GM12878 (cell line): Measurements from ENCODE around the gene CCDC88A. TPM values are rescaled to one million over a fixed set of nuclear protein-coding genes. Genes with fewer than 3 reads are reported as not detected.

Experiments used
- ATAC-seq: fragments of 200-7000 bp; cut with Tn5 transposase; 3 replicates; pipeline ENCODE4 v1.9.1; 2020; ENCODE audit warnings: mild to moderate bottlenecking, moderate library complexity
- BruUV-seq: library from RNA; stranded (reverse); fragments of 400-500 nt; replicated peaks from 2 replicates; lab custom pipeline; 2021; lab: Mats Ljungman, UMichigan
- CTCF ChIA-PET: fragments of 300-600 bp; sonication (Branson Sonifier 250); formaldehyde crosslinking; extraction: SDS; loops from one replicate; lab custom pipeline; 2021; ENCODE audit warnings: inconsistent platforms; lab: Yijun Ruan, JAX
- POLR2A ChIA-PET: fragments of 350-600 bp; formaldehyde crosslinking; extraction: SDS; loops from one replicate; lab custom pipeline; 2021; ENCODE audit warnings: inconsistent platforms; lab: Charles Lee
- RAD21 ChIA-PET: fragments of 300-600 bp; sonication (Branson Sonifier 250); formaldehyde crosslinking; loops from one replicate; lab custom pipeline; 2023; ENCODE audit warnings: antibody characterized with exemption; ENCODE audit not compliant: unreplicated experiment; lab: Charles Lee
- SMC1A ChIA-PET: fragments of 300-600 bp; sonication (Branson Sonifier 250); formaldehyde crosslinking; loops from one replicate; lab custom pipeline; 2023; ENCODE audit not compliant: unreplicated experiment, uncharacterized antibody; lab: Charles Lee
- DNase-seq: peaks from one replicate; pipeline ENCODE4 v3.0.0-alpha.2; 2011; ENCODE audit warnings: low read depth, low spot score
- FAIRE-seq: peaks from 3 replicates; lab custom pipeline; 2011; peaks lifted over from hg19 to GRCh38; lab: Jason Lieb, UNC
- H2AFZ ChIP-seq: 2 replicates; pipeline ENCODE4 v1.6.0; 2011; ENCODE audit warnings: low read depth, low read length, control low read depth; ENCODE audit not compliant: control insufficient read depth
- H3K27ac ChIP-seq: 2 replicates; pipeline ENCODE4 v1.5.1; 2011; ENCODE audit warnings: control low read depth; ENCODE audit not compliant: control insufficient read depth, insufficient read depth
- H3K27me3 ChIP-seq, 2 experiments: replicated peaks in 1 of 2; 2 replicates each; pipeline versions ENCODE4 v1.6.0 to v1.6.1; 2011; ENCODE audit warnings: low read length in 1 of 2; ENCODE audit not compliant: control insufficient read depth in 2 of 2, insufficient read depth in 2 of 2
- H3K36me3 ChIP-seq, 2 experiments: 2 replicates each; pipeline ENCODE4 v1.5.1; 2011; ENCODE audit warnings: low read length in 1 of 2; ENCODE audit not compliant: control insufficient read depth in 2 of 2, insufficient read depth in 2 of 2
- H3K4me1 ChIP-seq: 2 replicates; pipeline ENCODE4 v1.6.1; 2011; ENCODE audit warnings: mild to moderate bottlenecking, low read length, moderate library complexity, mixed read lengths; ENCODE audit not compliant: control insufficient read depth, insufficient read depth
- H3K4me2 ChIP-seq: 2 replicates; pipeline ENCODE4 v1.6.0; 2011; ENCODE audit warnings: control low read depth; ENCODE audit not compliant: control insufficient read depth, insufficient read depth
- H3K4me3 ChIP-seq: fragments of 200-600 bp; sonication (generic); 2 replicates; pipeline ENCODE4 v1.5.1; 2016
- H3K79me2 ChIP-seq: 2 replicates; pipeline ENCODE4 v1.6.0; 2011; ENCODE audit warnings: low read length; ENCODE audit not compliant: control insufficient read depth, insufficient read depth
- H3K9ac ChIP-seq: 2 replicates; pipeline ENCODE4 v1.8.0; 2011; ENCODE audit warnings: low read length, control low read depth, mixed read lengths; ENCODE audit not compliant: control insufficient read depth, insufficient read depth
- H3K9me3 ChIP-seq: replicated peaks from 3 replicates; pipeline ENCODE4 v1.5.1; 2011; ENCODE audit warnings: mild to moderate bottlenecking, low read length; ENCODE audit not compliant: control insufficient read depth, insufficient read depth
- H4K20me1 ChIP-seq: 2 replicates; pipeline ENCODE4 v1.6.0; 2011; ENCODE audit not compliant: control insufficient read depth, insufficient read depth
- BHLHE40 ChIP-seq, 2 experiments: fragments of 450-650 bp in 1 of 2; IDR thresholded peaks; 2 replicates each; pipeline ENCODE4 v1.6.1; 2011 to 2017; ENCODE audit warnings: low read depth in 2 of 2, borderline replicate concordance in 1 of 2, improper control_type of control experiment in 1 of 2, low read length in 1 of 2, mild to moderate bottlenecking in 1 of 2
- CREB1 ChIP-seq: IDR thresholded peaks from 2 replicates; pipeline ENCODE4 v1.6.1; 2012; ENCODE audit warnings: low read depth, mild to moderate bottlenecking, inconsistent platforms
- ESRRA ChIP-seq: IDR thresholded peaks from 2 replicates; pipeline ENCODE4 v1.6.1; 2012; ENCODE audit warnings: mild to moderate bottlenecking, low read length, improper control_type of control experiment
- FOXK2 ChIP-seq: fragments of 450-650 bp; IDR thresholded peaks from 2 replicates; pipeline ENCODE4 v1.6.1; 2017; ENCODE audit warnings: mild to moderate bottlenecking, moderate library complexity
- FOXM1 ChIP-seq: IDR thresholded peaks from 2 replicates; pipeline ENCODE4 v1.6.1; 2012; ENCODE audit warnings: low read depth, mild to moderate bottlenecking, inconsistent platforms, low read length, moderate library complexity
- IKZF2 ChIP-seq, 2 experiments: fragments of 450-650 bp; IDR thresholded peaks; 2 replicates each; pipeline ENCODE4 v1.6.1; 2017; ENCODE audit warnings: mild to moderate bottlenecking in 2 of 2, moderate library complexity in 2 of 2
- MYC ChIP-seq: IDR thresholded peaks from 2 replicates; pipeline ENCODE4 v1.6.1; 2011; ENCODE audit warnings: mild to moderate bottlenecking, low read length, moderate library complexity, inconsistent platforms; ENCODE audit not compliant: insufficient read depth, insufficient replicate concordance, insufficient read length, severe bottlenecking
- NBN ChIP-seq: fragments of 450-650 bp; IDR thresholded peaks from 2 replicates; pipeline ENCODE4 v1.6.1; 2016
- NRF1 ChIP-seq: conservative IDR thresholded peaks from 2 replicates; pipeline ENCODE4 v1.6.1; 2011; ENCODE audit warnings: mild to moderate bottlenecking, low read depth, low read length, improper control_type of control experiment
- PML ChIP-seq: IDR thresholded peaks from 2 replicates; pipeline ENCODE4 v1.6.1; 2012; ENCODE audit warnings: low read length, inconsistent platforms
- POLR2AphosphoS2 ChIP-seq: IDR thresholded peaks from 2 replicates; pipeline ENCODE4 v1.6.1; 2011; ENCODE audit warnings: low read depth, mild to moderate bottlenecking, low read length, improper control_type of control experiment, moderate library complexity
- TBL1XR1 ChIP-seq: IDR thresholded peaks from 2 replicates; pipeline ENCODE4 v1.6.1; 2012; ENCODE audit warnings: low read depth, low read length, improper control_type of control experiment
- ZNF207 ChIP-seq: fragments of 450-650 bp; IDR thresholded peaks from 2 replicates; pipeline ENCODE4 v1.6.1; 2014; ENCODE audit warnings: antibody characterized with exemption, mild to moderate bottlenecking, borderline replicate concordance
- ZNF274 ChIP-seq: IDR thresholded peaks from one replicate; pipeline ENCODE4 v1.8.0; 2011; ENCODE audit not compliant: insufficient read length, insufficient read depth
- ZNF622 ChIP-seq: fragments of 450-650 bp; IDR thresholded peaks from 2 replicates; pipeline ENCODE4 v1.6.1; 2017; ENCODE audit warnings: mild to moderate bottlenecking, inconsistent platforms
- in situ Hi-C: fragments of 300-500 bp; cut with MboI; formaldehyde crosslinking; loops from 9 replicates; pipeline ENCODE4 v1.14.3; 2018; ENCODE audit warnings: mixed read lengths
- intact Hi-C: fragments of 100-400 bp; cut with micrococcal nuclease; formaldehyde crosslinking; loops from one replicate; pipeline ENCODE4 v1.14.2; 2022; ENCODE audit not compliant: unreplicated experiment
- polyA plus RNA-seq, 11 experiments: library from polyadenylated mRNA; depleted of rRNA in 4 of 11; unstranded in 6 of 11; stranded (reverse) in 5 of 11; fragments of >200 nt; fragmentation: Nextera tagmentation in 4 of 11; fragmentation: Illumina TruSeq in 1 of 11; extraction: Ambion mirVana in 4 of 11; extraction: Trizol in 1 of 11; gene quantifications; 1 replicate in 1 of 11; 2 replicates in 10 of 11; pipeline versions ENCODE4 v1.2.1 to v1.2.3, GENCODE V29; 2011 to 2016; ENCODE audit warnings: inconsistent platforms in 2 of 11, missing spikeins in 2 of 11, low read depth in 1 of 11
- total RNA-seq, 4 experiments: library from RNA; depleted of rRNA in 3 of 4; stranded (reverse); fragments of >200 nt in 3 of 4; fragmentation: Illumina TruSeq in 1 of 4; extraction: Trizol in 1 of 4; gene quantifications; 2 replicates each; pipeline versions ENCODE4 v1.2.1 to v1.2.3, GENCODE V29; 2013 to 2021
- TF ChIP-seq, protein P1 (sequence below): IDR thresholded peaks from 2 replicates; pipeline ENCODE4 v1.6.1; 2012; ENCODE audit warnings: low read depth, low read length, improper control_type of control experiment
- TF ChIP-seq, protein P2 (sequence below): fragments of 450-650 bp; IDR thresholded peaks from 2 replicates; pipeline ENCODE4 v1.6.1; 2017; ENCODE audit warnings: antibody characterized with exemption, mild to moderate bottlenecking, moderate library complexity
- TF ChIP-seq, protein P3 (sequence below): IDR thresholded peaks from 2 replicates; pipeline ENCODE4 v1.6.1; 2012; ENCODE audit warnings: improper control_type of control experiment, low read depth, low read length; ENCODE audit not compliant: insufficient replicate concordance

Gene CCDC88A
- total and polyA plus RNA-seq, 10 of the 15 experiments (the other 5 are each of a cell fraction or from before 2014, with no cell fraction given): 1.8 to 71.6 (median 45.9) TPM

DNA sequence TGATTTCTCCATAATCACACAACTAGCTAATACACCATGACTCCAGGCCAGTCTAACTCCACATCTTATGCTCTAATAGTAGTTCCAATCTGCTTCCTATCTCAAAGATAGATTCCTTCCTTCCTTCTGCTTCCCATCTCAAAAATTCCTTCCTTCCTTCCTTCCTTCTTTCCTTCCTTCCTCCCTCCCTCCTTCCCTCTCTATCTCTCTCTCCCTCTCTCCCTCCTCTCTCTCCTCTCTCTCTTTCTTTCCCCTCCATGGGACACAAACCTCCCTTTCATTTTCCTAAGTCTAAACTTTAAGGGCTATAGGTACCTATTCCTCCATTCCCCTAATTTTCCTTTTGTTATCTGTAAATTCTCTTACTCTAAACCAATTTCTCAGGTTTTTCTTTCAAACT lies 62.5 kb downstream of the CCDC88A start:
- no peak overlapping the region for H2AFZ ChIP-seq
- peaks cover 3% of the 10 kb centered on the region; the same call in 1 of the 2 replicates for H3K4me1 ChIP-seq
- in situ Hi-C loops: no loop called here
- H3K27me3 ChIP-seq: no peaks in the 10 kb centered on the region
- H3K27ac ChIP-seq: no peak overlapping the region
- intact Hi-C loops: no loop called here
- SMC1A ChIA-PET: interaction anchor here (1.2 kb wide), 1 partner anchor 9 kb away, joined by 3 read pairs; no protein-coding TSS in a partner anchor
- H3K9me3 ChIP-seq: no peaks in the 10 kb centered on the region
- H4K20me1 ChIP-seq: no peaks in the 10 kb centered on the region
- H3K79me2 ChIP-seq: no peaks in the 10 kb centered on the region
- H3K36me3 ChIP-seq: no peaks in the 10 kb centered on the region; a peak in 1 of 4 replicates
- POLR2A ChIA-PET: no interaction called here
- H3K9ac ChIP-seq: no peak overlapping the region
- no peak overlapping the region for H3K4me2 ChIP-seq
- FAIRE-seq: no peak
- no peak for ATAC-seq
- DNase-seq: no peak
- H3K4me3 ChIP-seq: no peak overlapping the region
- RAD21 ChIA-PET: no interaction called here
- BruUV-seq: no TSS peak
- CTCF ChIA-PET: no interaction called here
- TF ChIP-seq, protein P1, sequence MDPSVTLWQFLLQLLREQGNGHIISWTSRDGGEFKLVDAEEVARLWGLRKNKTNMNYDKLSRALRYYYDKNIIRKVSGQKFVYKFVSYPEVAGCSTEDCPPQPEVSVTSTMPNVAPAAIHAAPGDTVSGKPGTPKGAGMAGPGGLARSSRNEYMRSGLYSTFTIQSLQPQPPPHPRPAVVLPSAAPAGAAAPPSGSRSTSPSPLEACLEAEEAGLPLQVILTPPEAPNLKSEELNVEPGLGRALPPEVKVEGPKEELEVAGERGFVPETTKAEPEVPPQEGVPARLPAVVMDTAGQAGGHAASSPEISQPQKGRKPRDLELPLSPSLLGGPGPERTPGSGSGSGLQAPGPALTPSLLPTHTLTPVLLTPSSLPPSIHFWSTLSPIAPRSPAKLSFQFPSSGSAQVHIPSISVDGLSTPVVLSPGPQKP: no peak
- no peak for TF ChIP-seq IKZF2 (IDR thresholded peaks at IDR 0.05)
- TF ChIP-seq BHLHE40 (IDR thresholded peaks at IDR 0.05; ENCODE audit: borderline replicate concordance in 1 of 2, low read depth in 2 of 2, low read length in 1 of 2): no peak
- no peak for TF ChIP-seq FOXM1
- no peak for TF ChIP-seq ZNF207
- TF ChIP-seq ESRRA: no peak
- TF ChIP-seq MYC: no peak
- TF ChIP-seq CREB1: no peak
- TF ChIP-seq FOXK2: no peak
- TF ChIP-seq, protein P2, sequence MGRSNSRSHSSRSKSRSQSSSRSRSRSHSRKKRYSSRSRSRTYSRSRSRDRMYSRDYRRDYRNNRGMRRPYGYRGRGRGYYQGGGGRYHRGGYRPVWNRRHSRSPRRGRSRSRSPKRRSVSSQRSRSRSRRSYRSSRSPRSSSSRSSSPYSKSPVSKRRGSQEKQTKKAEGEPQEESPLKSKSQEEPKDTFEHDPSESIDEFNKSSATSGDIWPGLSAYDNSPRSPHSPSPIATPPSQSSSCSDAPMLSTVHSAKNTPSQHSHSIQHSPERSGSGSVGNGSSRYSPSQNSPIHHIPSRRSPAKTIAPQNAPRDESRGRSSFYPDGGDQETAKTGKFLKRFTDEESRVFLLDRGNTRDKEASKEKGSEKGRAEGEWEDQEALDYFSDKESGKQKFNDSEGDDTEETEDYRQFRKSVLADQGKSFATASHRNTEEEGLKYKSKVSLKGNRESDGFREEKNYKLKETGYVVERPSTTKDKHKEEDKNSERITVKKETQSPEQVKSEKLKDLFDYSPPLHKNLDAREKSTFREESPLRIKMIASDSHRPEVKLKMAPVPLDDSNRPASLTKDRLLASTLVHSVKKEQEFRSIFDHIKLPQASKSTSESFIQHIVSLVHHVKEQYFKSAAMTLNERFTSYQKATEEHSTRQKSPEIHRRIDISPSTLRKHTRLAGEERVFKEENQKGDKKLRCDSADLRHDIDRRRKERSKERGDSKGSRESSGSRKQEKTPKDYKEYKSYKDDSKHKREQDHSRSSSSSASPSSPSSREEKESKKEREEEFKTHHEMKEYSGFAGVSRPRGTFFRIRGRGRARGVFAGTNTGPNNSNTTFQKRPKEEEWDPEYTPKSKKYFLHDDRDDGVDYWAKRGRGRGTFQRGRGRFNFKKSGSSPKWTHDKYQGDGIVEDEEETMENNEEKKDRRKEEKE: no peak
- no peak for TF ChIP-seq ZNF274
- TF ChIP-seq NBN: no peak
- no peak for TF ChIP-seq ZNF622
- no peak for TF ChIP-seq TBL1XR1
- no peak for TF ChIP-seq NRF1
- TF ChIP-seq, protein P3, sequence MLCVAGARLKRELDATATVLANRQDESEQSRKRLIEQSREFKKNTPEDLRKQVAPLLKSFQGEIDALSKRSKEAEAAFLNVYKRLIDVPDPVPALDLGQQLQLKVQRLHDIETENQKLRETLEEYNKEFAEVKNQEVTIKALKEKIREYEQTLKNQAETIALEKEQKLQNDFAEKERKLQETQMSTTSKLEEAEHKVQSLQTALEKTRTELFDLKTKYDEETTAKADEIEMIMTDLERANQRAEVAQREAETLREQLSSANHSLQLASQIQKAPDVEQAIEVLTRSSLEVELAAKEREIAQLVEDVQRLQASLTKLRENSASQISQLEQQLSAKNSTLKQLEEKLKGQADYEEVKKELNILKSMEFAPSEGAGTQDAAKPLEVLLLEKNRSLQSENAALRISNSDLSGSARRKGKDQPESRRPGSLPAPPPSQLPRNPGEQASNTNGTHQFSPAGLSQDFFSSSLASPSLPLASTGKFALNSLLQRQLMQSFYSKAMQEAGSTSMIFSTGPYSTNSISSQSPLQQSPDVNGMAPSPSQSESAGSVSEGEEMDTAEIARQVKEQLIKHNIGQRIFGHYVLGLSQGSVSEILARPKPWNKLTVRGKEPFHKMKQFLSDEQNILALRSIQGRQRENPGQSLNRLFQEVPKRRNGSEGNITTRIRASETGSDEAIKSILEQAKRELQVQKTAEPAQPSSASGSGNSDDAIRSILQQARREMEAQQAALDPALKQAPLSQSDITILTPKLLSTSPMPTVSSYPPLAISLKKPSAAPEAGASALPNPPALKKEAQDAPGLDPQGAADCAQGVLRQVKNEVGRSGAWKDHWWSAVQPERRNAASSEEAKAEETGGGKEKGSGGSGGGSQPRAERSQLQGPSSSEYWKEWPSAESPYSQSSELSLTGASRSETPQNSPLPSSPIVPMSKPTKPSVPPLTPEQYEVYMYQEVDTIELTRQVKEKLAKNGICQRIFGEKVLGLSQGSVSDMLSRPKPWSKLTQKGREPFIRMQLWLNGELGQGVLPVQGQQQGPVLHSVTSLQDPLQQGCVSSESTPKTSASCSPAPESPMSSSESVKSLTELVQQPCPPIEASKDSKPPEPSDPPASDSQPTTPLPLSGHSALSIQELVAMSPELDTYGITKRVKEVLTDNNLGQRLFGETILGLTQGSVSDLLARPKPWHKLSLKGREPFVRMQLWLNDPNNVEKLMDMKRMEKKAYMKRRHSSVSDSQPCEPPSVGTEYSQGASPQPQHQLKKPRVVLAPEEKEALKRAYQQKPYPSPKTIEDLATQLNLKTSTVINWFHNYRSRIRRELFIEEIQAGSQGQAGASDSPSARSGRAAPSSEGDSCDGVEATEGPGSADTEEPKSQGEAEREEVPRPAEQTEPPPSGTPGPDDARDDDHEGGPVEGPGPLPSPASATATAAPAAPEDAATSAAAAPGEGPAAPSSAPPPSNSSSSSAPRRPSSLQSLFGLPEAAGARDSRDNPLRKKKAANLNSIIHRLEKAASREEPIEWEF: no peak
- no peak for TF ChIP-seq PML
- no peak for TF ChIP-seq POLR2AphosphoS2
